Activated naive CD8-positive, alpha-beta T cell (primary cell): ENCODE measurements around the gene BBS4.
A peak's percentile ranks its signal among the peaks of the same experiment; 100 is the strongest.

Source experiments
- H3K27ac Mint-ChIP-seq: one replicate; pipeline ENCODE4 v1.8.0; 2021; ENCODE audit warnings: mixed read lengths
- H3K27me3 Mint-ChIP-seq: one replicate; pipeline ENCODE4 v1.8.0; 2021; ENCODE audit warnings: mixed read lengths
- H3K36me3 Mint-ChIP-seq: one replicate; pipeline ENCODE4 v1.8.0; 2021; ENCODE audit warnings: mixed read lengths
- H3K4me1 Mint-ChIP-seq: one replicate; pipeline ENCODE4 v1.8.0; 2021; ENCODE audit warnings: low read depth, mixed read lengths
- H3K4me3 Mint-ChIP-seq: one replicate; pipeline ENCODE4 v1.8.0; 2021; ENCODE audit warnings: mild to moderate bottlenecking, mixed read lengths
- H3K9me3 Mint-ChIP-seq: one replicate; pipeline ENCODE4 v1.8.0; 2021; ENCODE audit warnings: low read depth, mixed read lengths

The BBS4 gene

GRCh38 chr15:72728821-72729220 is 42.8 kb downstream of the BBS4 start:
- H3K36me3 Mint-ChIP-seq: peaks cover 11% of the 10 kb centered on the region
- no peak overlapping the region for H3K4me3 Mint-ChIP-seq
- H3K9me3 Mint-ChIP-seq: no peaks in the 10 kb centered on the region
- no peaks in the 10 kb centered on the region for H3K27me3 Mint-ChIP-seq
- no peak overlapping the region for H3K27ac Mint-ChIP-seq
- H3K4me1 Mint-ChIP-seq: no peaks in the 10 kb centered on the region

DNA sequence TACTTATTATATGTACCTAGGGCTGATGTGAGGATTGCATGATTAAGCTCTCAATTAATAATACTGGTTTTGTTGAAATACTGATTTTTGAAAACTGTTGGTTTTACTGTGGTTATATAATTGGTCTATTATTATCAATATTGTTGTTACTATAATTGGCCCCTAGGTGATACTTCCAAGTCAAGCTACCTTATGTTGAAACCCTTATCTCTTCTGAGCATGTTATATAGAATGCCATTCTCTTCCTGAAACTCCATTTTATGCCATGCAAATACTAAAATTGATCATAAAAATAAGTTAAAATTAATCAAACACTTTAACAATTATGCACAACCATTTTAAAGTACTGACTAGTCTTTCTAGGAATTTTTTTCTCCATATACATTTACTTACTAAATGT is 46.1 kb downstream of the BBS4 start:
- peaks cover 19% of the 10 kb centered on the region for H3K36me3 Mint-ChIP-seq
- no peaks in the 10 kb centered on the region for H3K27me3 Mint-ChIP-seq
- no peak overlapping the region for H3K27ac Mint-ChIP-seq
- H3K4me1 Mint-ChIP-seq: peaks cover 4% of the 10 kb centered on the region
- H3K9me3 Mint-ChIP-seq: no peaks in the 10 kb centered on the region
- no peak overlapping the region for H3K4me3 Mint-ChIP-seq

DNA sequence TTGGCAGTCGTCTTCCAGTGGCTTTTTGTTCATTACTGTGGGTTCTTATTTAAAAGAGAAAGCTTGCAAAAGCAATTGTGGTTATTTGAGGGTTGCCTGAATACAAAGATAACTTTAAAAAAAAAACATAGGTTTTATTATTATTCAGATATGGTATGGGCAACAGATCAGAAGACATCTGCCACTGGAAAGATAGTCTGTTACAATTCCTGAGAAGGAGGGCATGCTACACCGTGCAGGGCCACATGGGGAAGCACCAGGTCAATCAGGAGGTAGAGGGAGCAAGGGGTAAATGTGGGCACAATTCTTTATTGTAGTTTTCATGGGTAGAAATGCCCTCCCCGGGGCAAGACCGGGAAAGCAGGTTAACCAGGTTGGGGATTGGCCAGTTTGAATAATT is 46.5 kb downstream of the BBS4 start:
- Mint-ChIP-seq H3K4me3 (no peak overlapping the region), H3K27ac (no peak overlapping the region), H3K4me1 (peaks cover 4% of the 10 kb centered on the region), H3K9me3 (no peaks in the 10 kb centered on the region), H3K27me3 (no peaks in the 10 kb centered on the region), H3K36me3 (peaks cover 21% of the 10 kb centered on the region)

GRCh38 chr15:72733941-72734738 is 48.1 kb downstream of the BBS4 start:
- Mint-ChIP-seq H3K27ac (no peak overlapping the region), H3K27me3 (no peaks in the 10 kb centered on the region), H3K36me3 (peaks cover 21% of the 10 kb centered on the region), H3K9me3 (no peaks in the 10 kb centered on the region), H3K4me3 (no peak overlapping the region), H3K4me1 (peaks cover 11% of the 10 kb centered on the region)

GRCh38 chr15:72735111-72735510 is 49.1 kb downstream of the BBS4 start:
- Mint-ChIP-seq H3K36me3 (peaks cover 27% of the 10 kb centered on the region), H3K27me3 (no peaks in the 10 kb centered on the region), H3K4me3 (no peak overlapping the region), H3K27ac (no peak overlapping the region), H3K9me3 (no peaks in the 10 kb centered on the region), H3K4me1 (peaks cover 21% of the 10 kb centered on the region)

- H3K4me3 Mint-ChIP-seq: no peak overlapping the region
- no peaks in the 10 kb centered on the region for H3K27me3 Mint-ChIP-seq
- H3K4me1 Mint-ChIP-seq: peaks cover 38% of the 10 kb centered on the region
- no peaks in the 10 kb centered on the region for H3K9me3 Mint-ChIP-seq
- peaks cover 35% of the 10 kb centered on the region for H3K36me3 Mint-ChIP-seq
- peak overlapping the region; percentile 19 for H3K27ac Mint-ChIP-seq
These were observed 51.1 kb downstream of the BBS4 start for GRCh38 chr15:72737061-72737460.

GRCh38 chr15:72737723-72738122 is 51.7 kb downstream of the BBS4 start:
- Mint-ChIP-seq H3K4me1 (peaks cover 38% of the 10 kb centered on the region), H3K9me3 (no peaks in the 10 kb centered on the region), H3K36me3 (peaks cover 35% of the 10 kb centered on the region), H3K27me3 (no peaks in the 10 kb centered on the region), H3K4me3 (no peak overlapping the region), H3K27ac (no peak overlapping the region)

GRCh38 chr15:72740219-72740618 is 54.2 kb downstream of the BBS4 start:
- peak overlapping the region; percentile 60 for H3K4me3 Mint-ChIP-seq
- peaks cover 35% of the 10 kb centered on the region for H3K36me3 Mint-ChIP-seq
- peaks cover 34% of the 10 kb centered on the region for H3K4me1 Mint-ChIP-seq
- H3K9me3 Mint-ChIP-seq: no peaks in the 10 kb centered on the region
- H3K27me3 Mint-ChIP-seq: no peaks in the 10 kb centered on the region
- H3K27ac Mint-ChIP-seq: peak overlapping the region; percentile 86

DNA sequence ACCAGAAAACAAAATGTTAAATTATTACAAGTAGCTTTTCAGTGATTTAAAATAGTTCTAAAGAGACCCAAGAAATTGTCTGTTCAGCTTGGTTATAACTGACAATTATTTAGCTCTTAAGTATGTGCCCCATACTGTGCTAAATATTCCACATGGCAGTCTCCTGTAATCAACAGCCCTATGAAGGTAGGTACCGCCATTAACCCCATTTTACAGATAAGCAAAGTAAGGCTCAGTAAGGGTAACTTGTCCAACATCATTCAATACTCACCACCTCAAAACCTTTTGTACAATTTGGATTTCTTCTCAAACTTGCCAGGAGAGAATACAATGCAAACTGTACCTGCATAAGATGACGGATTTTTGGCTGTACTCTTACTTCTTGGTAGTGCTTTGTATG is 63.7 kb downstream of the BBS4 start:
- no peaks in the 10 kb centered on the region for H3K9me3 Mint-ChIP-seq
- peaks cover 25% of the 10 kb centered on the region for H3K4me1 Mint-ChIP-seq

GRCh38 chr15:72751751-72752455 is 65.9 kb downstream of the BBS4 start:
- H3K36me3 Mint-ChIP-seq: peaks cover 9% of the 10 kb centered on the region
- H3K9me3 Mint-ChIP-seq: no peaks in the 10 kb centered on the region
- H3K4me1 Mint-ChIP-seq: peaks cover 33% of the 10 kb centered on the region
- no peaks in the 10 kb centered on the region for H3K27me3 Mint-ChIP-seq
- no peak overlapping the region for H3K4me3 Mint-ChIP-seq
- H3K27ac Mint-ChIP-seq: peak overlapping the region; percentile 72

More for the DNA sequence above, 63.7 kb downstream of the BBS4 start:
- no peak overlapping the region for H3K4me3 Mint-ChIP-seq
- no peak overlapping the region for H3K27ac Mint-ChIP-seq
- no peaks in the 10 kb centered on the region for H3K27me3 Mint-ChIP-seq
- H3K36me3 Mint-ChIP-seq: peaks cover 11% of the 10 kb centered on the region

DNA sequence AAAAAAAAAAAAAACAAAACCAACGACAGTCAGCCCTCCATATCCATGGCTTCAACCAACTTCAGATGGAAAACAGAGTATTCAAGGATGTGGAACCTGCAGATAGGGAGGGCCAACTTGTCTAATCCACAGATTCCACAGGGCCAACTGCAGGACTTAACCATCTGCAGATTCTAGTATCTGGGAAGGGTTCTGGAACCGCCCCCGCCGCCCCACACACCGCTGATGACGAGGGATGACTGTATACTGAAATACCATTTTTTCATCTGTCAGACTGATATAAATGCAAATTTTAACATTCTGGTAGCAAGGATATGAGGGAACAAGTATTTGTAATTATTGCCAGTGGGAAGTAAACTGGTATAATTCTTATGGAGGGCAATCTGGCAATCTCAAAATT is 68.1 kb downstream of the BBS4 start:
- Mint-ChIP-seq H3K4me1 (peaks cover 33% of the 10 kb centered on the region), H3K36me3 (peaks cover 4% of the 10 kb centered on the region), H3K4me3 (no peak overlapping the region), H3K9me3 (no peaks in the 10 kb centered on the region), H3K27ac (no peak overlapping the region), H3K27me3 (no peaks in the 10 kb centered on the region)

DNA sequence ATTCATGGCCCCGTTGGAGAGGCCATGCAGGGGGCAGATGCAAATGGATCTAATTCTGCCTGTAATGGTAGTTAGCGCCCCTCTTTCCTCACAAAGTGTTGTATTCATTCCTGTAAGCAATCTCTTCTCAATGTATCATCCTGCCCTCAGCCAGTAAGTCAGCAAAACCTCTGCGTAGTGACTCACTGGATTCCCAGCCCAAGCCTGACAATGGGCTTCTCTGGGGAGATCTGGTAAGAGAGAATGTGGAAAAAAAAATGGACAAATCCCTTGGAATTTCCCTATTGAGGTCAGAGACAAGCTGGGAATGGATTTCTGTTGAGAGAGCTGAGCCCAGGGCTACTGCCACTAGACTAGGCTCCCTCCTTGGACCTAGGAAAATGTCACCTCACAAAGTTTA is 72.2 kb downstream of the BBS4 start:
- peak overlapping the region; percentile 16 for H3K27ac Mint-ChIP-seq
- no peaks in the 10 kb centered on the region for H3K27me3 Mint-ChIP-seq
- no peaks in the 10 kb centered on the region for H3K9me3 Mint-ChIP-seq
- H3K36me3 Mint-ChIP-seq: peaks cover 2% of the 10 kb centered on the region
- H3K4me3 Mint-ChIP-seq: no peak overlapping the region
- peaks cover 22% of the 10 kb centered on the region for H3K4me1 Mint-ChIP-seq

GRCh38 chr15:72760590-72761260 is 74.7 kb downstream of the BBS4 start:
- Mint-ChIP-seq H3K4me1 (peaks cover 4% of the 10 kb centered on the region), H3K4me3 (no peak overlapping the region), H3K36me3 (peaks cover 3% of the 10 kb centered on the region), H3K9me3 (no peaks in the 10 kb centered on the region), H3K27me3 (no peaks in the 10 kb centered on the region), H3K27ac (no peak overlapping the region)

- H3K36me3 Mint-ChIP-seq: peaks cover 26% of the 10 kb centered on the region
- no peak overlapping the region for H3K27ac Mint-ChIP-seq
- no peaks in the 10 kb centered on the region for H3K27me3 Mint-ChIP-seq
- no peak overlapping the region for H3K4me3 Mint-ChIP-seq
- H3K4me1 Mint-ChIP-seq: peaks cover 4% of the 10 kb centered on the region
- peaks cover 14% of the 10 kb centered on the region for H3K9me3 Mint-ChIP-seq
These were observed 78.6 kb downstream of the BBS4 start for GRCh38 chr15:72764656-72765055.

- Mint-ChIP-seq H3K27ac (no peak overlapping the region), H3K9me3 (peaks cover 14% of the 10 kb centered on the region), H3K27me3 (no peaks in the 10 kb centered on the region), H3K4me1 (peaks cover 6% of the 10 kb centered on the region), H3K4me3 (no peak overlapping the region), H3K36me3 (peaks cover 30% of the 10 kb centered on the region)
These were observed 80.0 kb downstream of the BBS4 start for GRCh38 chr15:72766025-72766424.
